ENCODE results near the gene LRRC3C.

The LRRC3C gene

GRCh38 chr17:39951924-39952679 is 24.6 kb downstream of the LRRC3C start:
- no peak for DNase-seq

GRCh38 chr17:39952680-39953470 is 25.3 kb downstream of the LRRC3C start:
- peak; percentile 81 for DNase-seq

- DNase-seq, result no peak
These were observed 25.9 kb downstream of the LRRC3C start for GRCh38 chr17:39953471-39953888.

GRCh38 chr17:39954876-39955275 is 27.3 kb downstream of the LRRC3C start:
- no peak for DNase-seq

- DNase-seq, result no peak
These were observed 28.2 kb downstream of the LRRC3C start for GRCh38 chr17:39955726-39956225.

GRCh38 chr17:39960524-39961041 is 33.1 kb downstream of the LRRC3C start:
- DNase-seq, result no peak

- DNase-seq, result no peak
These were observed 35.2 kb downstream of the LRRC3C start, which contains the start of gene GSDMA for GRCh38 chr17:39962642-39963220. Gene GSDMA, plus strand, starts transcription at chr17:39963004. Its CDS starts 2,684 bp downstream, at chr17:39965688.

- DNase-seq, result no peak
These were observed 36.3 kb downstream of the LRRC3C start for GRCh38 chr17:39963829-39964228.

GRCh38 chr17:39965017-39965699 is 37.6 kb downstream of the LRRC3C start:
- no peak for DNase-seq

GRCh38 chr17:39966771-39967170 is 39.2 kb downstream of the LRRC3C start:
- DNase-seq, result no peak

GRCh38 chr17:39968761-39969160 is 41.2 kb downstream of the LRRC3C start:
- no peak for DNase-seq

GRCh38 chr17:39969375-39969774 is 41.8 kb downstream of the LRRC3C start:
- no peak for DNase-seq

- no peak for DNase-seq
These were observed 42.7 kb downstream of the LRRC3C start for GRCh38 chr17:39970157-39970692.

- DNase-seq, result no peak
These were observed 43.6 kb downstream of the LRRC3C start for GRCh38 chr17:39971076-39971603.

- DNase-seq, result no peak
These were observed 44.7 kb downstream of the LRRC3C start for GRCh38 chr17:39972271-39972670.

GRCh38 chr17:39973496-39973895 is 46.0 kb downstream of the LRRC3C start:
- no peak for DNase-seq

GRCh38 chr17:39974433-39974832 is 46.9 kb downstream of the LRRC3C start:
- DNase-seq, result no peak

- no peak for DNase-seq
These were observed 48.3 kb downstream of the LRRC3C start for GRCh38 chr17:39975801-39976200.

GRCh38 chr17:39979016-39979670 is 51.6 kb downstream of the LRRC3C start:
- peak; percentile 12 for DNase-seq

- peak; percentile 46 for DNase-seq
These were observed 52.4 kb downstream of the LRRC3C start for GRCh38 chr17:39979893-39980350.

Data from NCI-H526 treated with DMSO at 0.1 percent for 48 hours (cell line).